GM12878 (cell line): Measurements from ENCODE around the gene AKT3.

Source experiments
- ASH2L ChIP-seq: fragments of 300-600, 200-600 bp; sonication (generic); IDR thresholded peaks from 2 replicates; pipeline ENCODE4 v1.6.1; 2017; ENCODE audit warnings: low read depth, mild to moderate bottlenecking, borderline replicate concordance
- ATF2 ChIP-seq: IDR thresholded peaks from 2 replicates; pipeline ENCODE4 v1.6.1; 2012; ENCODE audit warnings: low read length, inconsistent platforms
- CTCF ChIP-seq, 3 experiments: IDR thresholded peaks in 2 of 3; conservative IDR thresholded peaks in 1 of 3; 2 replicates each; pipeline ENCODE4 v1.5.1; 2011; ENCODE audit warnings: low read depth in 3 of 3, low read length in 3 of 3, mild to moderate bottlenecking in 3 of 3, control low read depth in 2 of 3, moderate library complexity in 2 of 3, inconsistent platforms in 1 of 3, mixed read lengths in 1 of 3; ENCODE audit not compliant: control insufficient read depth in 2 of 3, insufficient read depth in 1 of 3; ENCODE audit errors: extremely low read depth in 1 of 3
- EZH2 ChIP-seq: IDR thresholded peaks from 2 replicates; pipeline ENCODE4 v1.6.1; 2012; ENCODE audit warnings: low read depth, mild to moderate bottlenecking, control low read depth, inconsistent platforms, low read length, borderline replicate concordance; ENCODE audit not compliant: control insufficient read depth
- KDM1A ChIP-seq: fragments of 200-600 bp; sonication (generic); IDR thresholded peaks from 2 replicates; pipeline ENCODE4 v1.6.1; 2016; ENCODE audit warnings: borderline replicate concordance
- NFYA ChIP-seq: IDR thresholded peaks from 2 replicates; pipeline ENCODE4 v1.6.1; 2011; ENCODE audit warnings: low read depth, mild to moderate bottlenecking, low read length, improper control_type of control experiment, borderline replicate concordance
- POLR2AphosphoS2 ChIP-seq: IDR thresholded peaks from 2 replicates; pipeline ENCODE4 v1.6.1; 2011; ENCODE audit warnings: low read depth, mild to moderate bottlenecking, low read length, improper control_type of control experiment, moderate library complexity
- SP1 ChIP-seq: IDR thresholded peaks from one replicate; pipeline ENCODE4 v1.6.1; 2011; ENCODE audit warnings: low read depth, low read length
- SUPT20H ChIP-seq: IDR thresholded peaks from 2 replicates; pipeline ENCODE4 v1.6.1; 2011; ENCODE audit warnings: low read depth, mild to moderate bottlenecking, low read length, moderate library complexity, borderline replicate concordance; ENCODE audit not compliant: control insufficient read depth

- no peak for TF ChIP-seq ASH2L
- no peak for TF ChIP-seq CTCF (IDR thresholded peaks at IDR 0.05 in 2 of 3, conservative IDR thresholded peaks at IDR 0.05 in 1 of 3; ENCODE audit: control insufficient read depth in 2 of 3, extremely low read depth in 1 of 3, insufficient read depth in 1 of 3, low read depth in 3 of 3, low read length in 3 of 3)
- TF ChIP-seq POLR2AphosphoS2: no peak
- TF ChIP-seq SP1: no peak
- TF ChIP-seq NFYA: no peak
- no peak for TF ChIP-seq KDM1A
- TF ChIP-seq ATF2: no peak
- TF ChIP-seq EZH2: no peak
- no peak for TF ChIP-seq SUPT20H
Observed at GRCh38 chr1:243528459-243529121, 321.5 kb downstream of the AKT3 start.
